DMS153 treated with DMSO at 0.1 percent for 48 hours (cell line): Measurements from ENCODE around the gene PPFIA4.
A peak's percentile ranks its signal among the peaks of the same experiment; 100 is the strongest.

Source experiments
- DNase-seq: peaks from one replicate; lab custom pipeline; 2025; ENCODE audit not compliant: unreplicated experiment; lab: John Stamatoyannopoulos, UW

The PPFIA4 gene

GRCh38 chr1:203124546-203125317 is 98.4 kb downstream of the PPFIA4 start:
- DNase-seq = no peak

- no peak for DNase-seq
Measured at GRCh38 chr1:203126151-203126865, 100.0 kb downstream of the PPFIA4 start.

- DNase-seq = no peak
Measured at GRCh38 chr1:203126866-203127665, 100.8 kb downstream of the PPFIA4 start.

- peak; percentile 56 for DNase-seq
Measured at GRCh38 chr1:203127666-203128430, 101.6 kb downstream of the PPFIA4 start, which contains the start of gene ADORA1. ADORA1 (plus strand) TSS chr1:203127726; CDS start chr1:203128842, 1,116 bp downstream.

GRCh38 chr1:203128431-203128715 is 102.1 kb downstream of the PPFIA4 start:
- DNase-seq = no peak
